K562 (cell line): ENCODE results near the gene TSPAN3. TPM values are rescaled to one million over a fixed set of nuclear protein-coding genes. Genes with fewer than 3 reads are reported as not detected.

Experiments used
- ATAC-seq: fragments of 200-7000 bp; cut with Tn5 transposase; 3 replicates; pipeline ENCODE4 v1.9.1; 2020; ENCODE audit warnings: moderate library complexity
- BruUV-seq: library from RNA; stranded (reverse); fragments of 400-500 nt; replicated peaks from 2 replicates; lab custom pipeline; 2021; lab: Mats Ljungman, UMichigan
- CTCF ChIA-PET: fragments of 300-600 bp; formaldehyde crosslinking; extraction: SDS; loops from one replicate; lab custom pipeline; 2021; ENCODE audit warnings: low intra/inter-chr PET ratio; lab: Yijun Ruan, JAX
- POLR2A ChIA-PET: fragments of 300-600, 350-650 bp; sonication (Branson Sonifier 250); formaldehyde crosslinking; extraction: SDS; loops from one replicate; lab custom pipeline; 2021; ENCODE audit warnings: antibody characterized with exemption, inconsistent platforms; lab: Yijun Ruan, JAX
- DNase-seq, 4 experiments: peaks; one replicate each; pipeline versions ENCODE4 v3.0.0 to v3.0.0-alpha.2; 2011 to 2018; ENCODE audit warnings: low spot score in 3 of 4, mixed read lengths in 3 of 4; ENCODE audit errors: extremely low read depth in 1 of 4
- FAIRE-seq: peaks from 2 replicates; lab custom pipeline; 2011; peaks lifted over from hg19 to GRCh38; lab: Jason Lieb, UNC
- H2AFZ ChIP-seq: 2 replicates; pipeline ENCODE4 v1.6.0; 2011; ENCODE audit warnings: low read depth, low read length, control low read depth, inconsistent platforms
- H3K27ac ChIP-seq: fragments of 200-600 bp; 3 replicates; pipeline ENCODE4 v1.8.0; 2011; ENCODE audit warnings: low read depth, mild to moderate bottlenecking, control low read depth, inconsistent platforms, low read length, moderate library complexity, mixed read lengths; ENCODE audit errors: extremely low read depth
- H3K27me3 ChIP-seq, 2 experiments: fragments of 300-600 bp in 1 of 2; 2 replicates in 1 of 2; 3 replicates in 1 of 2; pipeline versions ENCODE4 v1.6.0 to v1.8.0; 2011; ENCODE audit warnings: inconsistent platforms in 2 of 2, low read length in 2 of 2, mild to moderate bottlenecking in 1 of 2, mixed read lengths in 1 of 2, moderate library complexity in 1 of 2; ENCODE audit not compliant: control insufficient read depth in 2 of 2, insufficient read depth in 2 of 2
- H3K36me3 ChIP-seq: fragments of 300-600 bp; 3 replicates; pipeline ENCODE4 v1.8.0; 2011; ENCODE audit warnings: mild to moderate bottlenecking, low read length, inconsistent platforms; ENCODE audit not compliant: control insufficient read depth, insufficient read depth
- H3K4me1 ChIP-seq, 2 experiments: fragments of 200-600 bp in 1 of 2; replicated peaks in 1 of 2; 2 replicates in 1 of 2; 3 replicates in 1 of 2; pipeline versions ENCODE4 v1.5.1 to v1.8.0; 2011; ENCODE audit warnings: inconsistent platforms in 2 of 2, low read length in 2 of 2, mild to moderate bottlenecking in 1 of 2, mixed read lengths in 1 of 2, moderate library complexity in 1 of 2; ENCODE audit not compliant: control insufficient read depth in 2 of 2, insufficient read depth in 2 of 2
- H3K4me2 ChIP-seq: 2 replicates; pipeline ENCODE4 v1.6.1; 2011; ENCODE audit warnings: low read length, control low read depth, inconsistent platforms, mixed read lengths; ENCODE audit not compliant: insufficient read depth
- H3K4me3 ChIP-seq: fragments of 200-600 bp; sonication (generic), shearing (Covaris generic); 2 replicates; pipeline ENCODE4 v1.5.1; 2016; ENCODE audit warnings: control low read depth, inconsistent platforms
- H3K79me2 ChIP-seq: fragments of 200-600 bp; 3 replicates; pipeline ENCODE4 v1.8.0; 2011; ENCODE audit warnings: low read length, inconsistent platforms; ENCODE audit not compliant: control insufficient read depth, insufficient read depth
- H3K9ac ChIP-seq, 2 experiments: 2 replicates each; pipeline versions ENCODE4 v1.6.0 to v1.6.1; 2011; ENCODE audit warnings: low read depth in 2 of 2, low read length in 2 of 2, control low read depth in 1 of 2, inconsistent platforms in 1 of 2, mild to moderate bottlenecking in 1 of 2, mixed read lengths in 1 of 2; ENCODE audit not compliant: insufficient read depth in 1 of 2
- H3K9me1 ChIP-seq: one replicate; pipeline ENCODE4 v1.6.0; 2011; ENCODE audit warnings: inconsistent platforms, mild to moderate bottlenecking, low read length, moderate library complexity; ENCODE audit not compliant: control insufficient read depth, insufficient read depth
- H3K9me3 ChIP-seq: replicated peaks from 2 replicates; pipeline ENCODE4 v1.5.1; 2011; ENCODE audit warnings: low read depth, low read length, inconsistent platforms; ENCODE audit not compliant: control insufficient read depth, insufficient read depth
- H4K20me1 ChIP-seq: replicated peaks from 2 replicates; pipeline ENCODE4 v1.6.1; 2011; ENCODE audit warnings: low read length, inconsistent platforms, mixed read lengths; ENCODE audit not compliant: control insufficient read depth, insufficient read depth
- C11orf30 ChIP-seq: fragments of 450-650 bp; IDR thresholded peaks from 2 replicates; pipeline ENCODE4 v1.6.1; 2016; ENCODE audit warnings: low read depth, mild to moderate bottlenecking
- POLR2B ChIP-seq: fragments of 450-650 bp; IDR thresholded peaks from 2 replicates; pipeline ENCODE4 v1.6.1; 2018; ENCODE audit warnings: low read depth; ENCODE audit not compliant: partially characterized antibody
- SMAD3 ChIP-seq: fragments of 450-650 bp; formaldehyde crosslinking; conservative IDR thresholded peaks from 2 replicates; pipeline ENCODE4 v1.4.0; 2020; ENCODE audit warnings: mild to moderate bottlenecking
- ZFPM2 ChIP-seq: fragments of 250-450 bp; sonication (Bioruptor Pico); IDR thresholded peaks from 2 replicates; pipeline ENCODE4 v1.5.1; 2022; ENCODE audit warnings: mild to moderate bottlenecking
- ZNF830 ChIP-seq: fragments of 250-450 bp; sonication (Bioruptor Pico); IDR thresholded peaks from 2 replicates; pipeline ENCODE4 v1.5.0; 2021; ENCODE audit warnings: mild to moderate bottlenecking
- ZSCAN32 ChIP-seq: fragments of 450-650 bp; formaldehyde crosslinking; IDR thresholded peaks from 2 replicates; pipeline ENCODE4 v1.4.0; 2020; ENCODE audit warnings: mild to moderate bottlenecking, moderate library complexity
- whole genome bisulfite sequencing: fragments of 100-300 bp; shearing (Covaris generic); methylation state at CpG from one replicate; pipeline ENCODE4 v1.1.6; 2016; ENCODE audit warnings: low coverage, mixed read lengths; ENCODE audit not compliant: insufficient coverage; ENCODE audit errors: missing lambda C conversion rate; 5-methylcytosine and 5-hydroxymethylcytosine counted together
- in situ Hi-C: fragments of 300-500 bp; cut with MboI; formaldehyde crosslinking; loops from 4 replicates; pipeline ENCODE4 v1.15.0; 2018; ENCODE audit warnings: inconsistent platforms, mixed read lengths
- intact Hi-C: fragments of 100-400 bp; cut with micrococcal nuclease; formaldehyde crosslinking; loops from 2 replicates; pipeline ENCODE4 v1.14.2; 2022
- polyA plus RNA-seq, 8 experiments: library from polyadenylated mRNA; depleted of rRNA in 4 of 8; stranded (reverse) in 5 of 8; unstranded in 3 of 8; fragments of >200 nt; fragmentation: Nextera tagmentation in 2 of 8; fragmentation: Illumina TruSeq in 1 of 8; extraction: Ambion mirVana in 2 of 8; extraction: Trizol in 1 of 8; gene quantifications; 2 replicates each; pipeline versions ENCODE4 v1.2.1 to v1.2.3, GENCODE V29; 2011 to 2014; ENCODE audit warnings: inconsistent platforms in 1 of 8, missing spikeins in 1 of 8
- total RNA-seq, 7 experiments: library from RNA; depleted of rRNA in 6 of 7; stranded (reverse); fragments of >200 nt in 6 of 7; fragmentation: Illumina TruSeq in 2 of 7; extraction: Trizol in 2 of 7; gene quantifications; 2 replicates each; pipeline versions ENCODE4 v1.2.1 to v1.2.3, GENCODE V29; 2011 to 2021; ENCODE audit warnings: low replicate concordance in 1 of 7
- TF ChIP-seq, protein P1 (sequence below): sonication (generic); formaldehyde crosslinking; IDR thresholded peaks from 2 replicates; pipeline ENCODE4 v1.8.1; 2023; ENCODE audit warnings: mild to moderate bottlenecking, missing genetic modification reagents, moderate library complexity
- TF ChIP-seq, protein P2 (sequence below), 2 experiments: fragments of 450-650 bp; formaldehyde crosslinking in 1 of 2; IDR thresholded peaks; 2 replicates each; pipeline versions ENCODE4 v1.4.0 to v1.6.1; 2014 to 2020; ENCODE audit warnings: mild to moderate bottlenecking in 2 of 2, borderline replicate concordance in 1 of 2, low read depth in 1 of 2
- TF ChIP-seq, protein P3 (sequence below), 2 experiments: fragments of 200-800 bp in 1 of 2; sonication (Bioruptor generic) in 1 of 2; sonication (generic) in 1 of 2; formaldehyde crosslinking in 1 of 2; IDR thresholded peaks in 1 of 2; conservative IDR thresholded peaks in 1 of 2; 2 replicates each; pipeline versions ENCODE4 v1.5.0 to v1.6.1; 2016 to 2020; ENCODE audit warnings: missing compliant biosample characterization in 1 of 2, missing genetic modification characterization in 1 of 2, missing genetic modification reagents in 1 of 2

The TSPAN3 gene
- total and polyA plus RNA-seq, 9 of the 15 experiments (the other 6 are each of a cell fraction or from before 2014, with no cell fraction given): 14.3 to 144 (median 71.1) TPM

DNA sequence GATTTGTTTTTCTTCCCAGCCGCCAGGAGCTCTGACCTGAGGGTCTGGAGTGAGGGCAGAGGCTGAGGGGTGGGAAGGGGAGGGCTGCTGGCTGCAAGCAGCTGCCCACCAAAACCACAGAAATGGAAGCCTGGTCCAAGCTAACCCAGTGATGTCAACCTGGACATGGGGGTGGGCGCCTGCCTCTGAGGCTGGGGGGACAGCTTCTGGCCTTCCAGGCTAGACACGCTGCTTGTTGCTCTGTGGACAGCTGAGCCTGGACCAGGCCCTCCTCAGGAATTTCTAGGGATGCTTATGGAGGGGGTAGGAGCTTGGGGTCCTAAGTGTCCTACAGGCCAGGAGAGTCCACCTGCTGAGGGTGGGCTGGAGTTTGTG is 54.6 kb downstream of the TSPAN3 start:
- no peaks in the 10 kb centered on the region for H3K9me1 ChIP-seq
- FAIRE-seq (no peak), ATAC-seq (no peak), DNase-seq (no peak)
- 0 out of 2 replicates have a peak, but pooled peaks cover 7% of the 10 kb centered on the region for H4K20me1 ChIP-seq
- H3K4me2 ChIP-seq: no peak overlapping the region
- H3K27ac ChIP-seq: no peak overlapping the region
- ChIA-PET CTCF (no interaction called here), POLR2A (interaction anchor here (1.2 kb wide), 1 partner anchor 10 kb away, joined by 3 read pairs; no protein-coding TSS in a partner anchor)
- no peaks in the 10 kb centered on the region for H3K36me3 ChIP-seq
- no peaks in the 10 kb centered on the region for H3K79me2 ChIP-seq
- no peak for TF ChIP-seq C11orf30
- no peak for TF ChIP-seq ZFPM2 (CRISPR knock-in tag)
- no peak for TF ChIP-seq ZNF830 (CRISPR knock-in tag)
- no peak for TF ChIP-seq SMAD3 (CRISPR knock-in tag)
- no peak for TF ChIP-seq ZSCAN32 (CRISPR knock-in tag)
- TF ChIP-seq, protein P1, sequence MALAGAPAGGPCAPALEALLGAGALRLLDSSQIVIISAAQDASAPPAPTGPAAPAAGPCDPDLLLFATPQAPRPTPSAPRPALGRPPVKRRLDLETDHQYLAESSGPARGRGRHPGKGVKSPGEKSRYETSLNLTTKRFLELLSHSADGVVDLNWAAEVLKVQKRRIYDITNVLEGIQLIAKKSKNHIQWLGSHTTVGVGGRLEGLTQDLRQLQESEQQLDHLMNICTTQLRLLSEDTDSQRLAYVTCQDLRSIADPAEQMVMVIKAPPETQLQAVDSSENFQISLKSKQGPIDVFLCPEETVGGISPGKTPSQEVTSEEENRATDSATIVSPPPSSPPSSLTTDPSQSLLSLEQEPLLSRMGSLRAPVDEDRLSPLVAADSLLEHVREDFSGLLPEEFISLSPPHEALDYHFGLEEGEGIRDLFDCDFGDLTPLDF (CRISPR knock-in tag): no peak
- TF ChIP-seq, protein P2, sequence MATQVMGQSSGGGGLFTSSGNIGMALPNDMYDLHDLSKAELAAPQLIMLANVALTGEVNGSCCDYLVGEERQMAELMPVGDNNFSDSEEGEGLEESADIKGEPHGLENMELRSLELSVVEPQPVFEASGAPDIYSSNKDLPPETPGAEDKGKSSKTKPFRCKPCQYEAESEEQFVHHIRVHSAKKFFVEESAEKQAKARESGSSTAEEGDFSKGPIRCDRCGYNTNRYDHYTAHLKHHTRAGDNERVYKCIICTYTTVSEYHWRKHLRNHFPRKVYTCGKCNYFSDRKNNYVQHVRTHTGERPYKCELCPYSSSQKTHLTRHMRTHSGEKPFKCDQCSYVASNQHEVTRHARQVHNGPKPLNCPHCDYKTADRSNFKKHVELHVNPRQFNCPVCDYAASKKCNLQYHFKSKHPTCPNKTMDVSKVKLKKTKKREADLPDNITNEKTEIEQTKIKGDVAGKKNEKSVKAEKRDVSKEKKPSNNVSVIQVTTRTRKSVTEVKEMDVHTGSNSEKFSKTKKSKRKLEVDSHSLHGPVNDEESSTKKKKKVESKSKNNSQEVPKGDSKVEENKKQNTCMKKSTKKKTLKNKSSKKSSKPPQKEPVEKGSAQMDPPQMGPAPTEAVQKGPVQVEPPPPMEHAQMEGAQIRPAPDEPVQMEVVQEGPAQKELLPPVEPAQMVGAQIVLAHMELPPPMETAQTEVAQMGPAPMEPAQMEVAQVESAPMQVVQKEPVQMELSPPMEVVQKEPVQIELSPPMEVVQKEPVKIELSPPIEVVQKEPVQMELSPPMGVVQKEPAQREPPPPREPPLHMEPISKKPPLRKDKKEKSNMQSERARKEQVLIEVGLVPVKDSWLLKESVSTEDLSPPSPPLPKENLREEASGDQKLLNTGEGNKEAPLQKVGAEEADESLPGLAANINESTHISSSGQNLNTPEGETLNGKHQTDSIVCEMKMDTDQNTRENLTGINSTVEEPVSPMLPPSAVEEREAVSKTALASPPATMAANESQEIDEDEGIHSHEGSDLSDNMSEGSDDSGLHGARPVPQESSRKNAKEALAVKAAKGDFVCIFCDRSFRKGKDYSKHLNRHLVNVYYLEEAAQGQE (IDR thresholded peaks at IDR 0.05; ENCODE audit: borderline replicate concordance): no peak
- TF ChIP-seq, protein P2 (CRISPR knock-in tag; IDR thresholded peaks at IDR 0.05; ENCODE audit: low read depth): no peak
- no peak for TF ChIP-seq POLR2B
- TF ChIP-seq, protein P3, sequence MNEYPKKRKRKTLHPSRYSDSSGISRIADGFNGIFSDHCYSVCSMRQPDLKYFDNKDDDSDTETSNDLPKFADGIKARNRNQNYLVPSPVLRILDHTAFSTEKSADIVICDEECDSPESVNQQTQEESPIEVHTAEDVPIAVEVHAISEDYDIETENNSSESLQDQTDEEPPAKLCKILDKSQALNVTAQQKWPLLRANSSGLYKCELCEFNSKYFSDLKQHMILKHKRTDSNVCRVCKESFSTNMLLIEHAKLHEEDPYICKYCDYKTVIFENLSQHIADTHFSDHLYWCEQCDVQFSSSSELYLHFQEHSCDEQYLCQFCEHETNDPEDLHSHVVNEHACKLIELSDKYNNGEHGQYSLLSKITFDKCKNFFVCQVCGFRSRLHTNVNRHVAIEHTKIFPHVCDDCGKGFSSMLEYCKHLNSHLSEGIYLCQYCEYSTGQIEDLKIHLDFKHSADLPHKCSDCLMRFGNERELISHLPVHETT (CRISPR knock-in tag; conservative IDR thresholded peaks at IDR 0.05 in 1 of 2, IDR thresholded peaks at IDR 0.05 in 1 of 2): no peak
- WGBS: 0% methylated on average over 3 of the region's 3 CpGs
- in situ Hi-C loops (no loop called here), intact Hi-C loops (no loop called here)
- no TSS peak for BruUV-seq
- no peak overlapping the region for H3K4me3 ChIP-seq
- H3K4me1 ChIP-seq: no peaks in the 10 kb centered on the region
- no peak overlapping the region for H2AFZ ChIP-seq
- H3K27me3 ChIP-seq: peaks cover 4 to 56% of the 10 kb centered on the region in 2 experiments; a peak in 4 of 5 replicates
- no peaks in the 10 kb centered on the region for H3K9me3 ChIP-seq
- H3K9ac ChIP-seq: no peak overlapping the region
